ENCODE measurements around the gene WBP2.

DNA sequence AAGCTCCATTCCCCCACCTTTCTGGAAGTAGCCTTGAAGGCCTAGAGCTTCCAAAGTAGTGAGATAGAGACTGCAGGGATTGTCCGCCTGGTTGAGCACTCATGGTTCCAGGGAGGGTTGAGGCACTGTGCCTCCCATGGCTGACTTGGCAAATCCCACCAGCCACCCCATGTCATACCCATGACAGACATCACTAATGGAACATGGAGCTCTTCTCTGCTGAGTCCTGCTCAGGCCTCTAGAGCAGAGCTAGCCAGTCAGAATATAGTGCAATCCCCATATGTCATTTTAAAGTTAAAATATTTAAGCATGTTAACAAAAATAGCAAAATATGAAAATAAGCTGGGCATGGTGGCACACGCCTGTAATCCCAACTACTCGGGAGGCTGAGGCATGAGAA is 39.7 kb downstream of the WBP2 start:
- TF ChIP-seq, protein P1, sequence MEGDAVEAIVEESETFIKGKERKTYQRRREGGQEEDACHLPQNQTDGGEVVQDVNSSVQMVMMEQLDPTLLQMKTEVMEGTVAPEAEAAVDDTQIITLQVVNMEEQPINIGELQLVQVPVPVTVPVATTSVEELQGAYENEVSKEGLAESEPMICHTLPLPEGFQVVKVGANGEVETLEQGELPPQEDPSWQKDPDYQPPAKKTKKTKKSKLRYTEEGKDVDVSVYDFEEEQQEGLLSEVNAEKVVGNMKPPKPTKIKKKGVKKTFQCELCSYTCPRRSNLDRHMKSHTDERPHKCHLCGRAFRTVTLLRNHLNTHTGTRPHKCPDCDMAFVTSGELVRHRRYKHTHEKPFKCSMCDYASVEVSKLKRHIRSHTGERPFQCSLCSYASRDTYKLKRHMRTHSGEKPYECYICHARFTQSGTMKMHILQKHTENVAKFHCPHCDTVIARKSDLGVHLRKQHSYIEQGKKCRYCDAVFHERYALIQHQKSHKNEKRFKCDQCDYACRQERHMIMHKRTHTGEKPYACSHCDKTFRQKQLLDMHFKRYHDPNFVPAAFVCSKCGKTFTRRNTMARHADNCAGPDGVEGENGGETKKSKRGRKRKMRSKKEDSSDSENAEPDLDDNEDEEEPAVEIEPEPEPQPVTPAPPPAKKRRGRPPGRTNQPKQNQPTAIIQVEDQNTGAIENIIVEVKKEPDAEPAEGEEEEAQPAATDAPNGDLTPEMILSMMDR (IDR thresholded peaks at IDR 0.05; ENCODE audit: poor library complexity, severe bottlenecking): no peak
- no peak for TF ChIP-seq POLR2AphosphoS5 (IDR thresholded peaks at IDR 0.05)
- TF ChIP-seq SMC3 (conservative IDR thresholded peaks at IDR 0.05; ENCODE audit: poor library complexity): no peak
- TF ChIP-seq EZH2 (IDR thresholded peaks at IDR 0.05; ENCODE audit: borderline replicate concordance, insufficient read depth, low read length, poor library complexity, severe bottlenecking): no peak
- TF ChIP-seq EP300 (conservative IDR thresholded peaks at IDR 0.05; ENCODE audit: poor library complexity, severe bottlenecking): no peak
- TF ChIP-seq MXI1 (conservative IDR thresholded peaks at IDR 0.05; ENCODE audit: poor library complexity, severe bottlenecking): no peak
